PC-9 (cell line): ENCODE results near the gene CCDC91.

Source experiments
- CTCF ChIP-seq: fragments of 200-600 bp; sonication (generic); conservative IDR thresholded peaks from 2 replicates; pipeline ENCODE4 v1.6.1; 2017; ENCODE audit warnings: mixed run types, antibody characterized with exemption, mild to moderate bottlenecking, moderate library complexity
- EZH2 ChIP-seq: fragments of 200-600 bp; sonication (generic); IDR thresholded peaks from 2 replicates; pipeline ENCODE4 v1.8.0; 2017; ENCODE audit warnings: antibody characterized with exemption, low read depth

- TF ChIP-seq EZH2: no peak
- TF ChIP-seq CTCF: no peak
Measured at GRCh38 chr12:28223025-28223554, 32.8 kb downstream of the CCDC91 start.
